Spleen (tissue), 11 donors: ENCODE data around the gene SGK2. TPM values are rescaled to one million over a fixed set of nuclear protein-coding genes. Genes with fewer than 3 reads are reported as not detected.

Source experiments
- DNase-seq: peaks from one replicate; pipeline ENCODE4 v3.0.0-alpha.2; 2020
- H3K27ac ChIP-seq, 8 donors: fragments of 200-600 bp; sonication (generic) in 7 of 8; 1 replicate in 4 of 8; 2 replicates in 4 of 8; pipeline versions ENCODE4 v1.5.0 to v1.8.0; 2016 to 2021; ENCODE audit warnings: inconsistent platforms in 4 of 8, mild to moderate bottlenecking in 4 of 8, moderate library complexity in 1 of 8
- H3K27me3 ChIP-seq, 7 donors: fragments of 200-600 bp; sonication (generic) in 6 of 7; replicated peaks in 1 of 7; 1 replicate in 4 of 7; 2 replicates in 3 of 7; pipeline versions ENCODE4 v1.5.0 to v1.8.0; 2016 to 2021; ENCODE audit warnings: inconsistent platforms in 3 of 7, mild to moderate bottlenecking in 1 of 7
- H3K36me3 ChIP-seq, 6 donors: fragments of 200-600 bp; sonication (generic) in 5 of 6; 1 replicate in 4 of 6; 2 replicates in 2 of 6; pipeline versions ENCODE4 v1.5.0 to v1.8.0; 2016 to 2021; ENCODE audit warnings: inconsistent platforms in 2 of 6
- H3K4me1 ChIP-seq, 6 donors: fragments of 200-600 bp; sonication (generic) in 5 of 6; 1 replicate in 3 of 6; 2 replicates in 3 of 6; pipeline versions ENCODE4 v1.5.0 to v1.8.0; 2016 to 2021; ENCODE audit warnings: inconsistent platforms in 3 of 6
- H3K4me3 ChIP-seq, 8 donors: fragments of 200-600 bp; sonication (generic) in 7 of 8; 1 replicate in 4 of 8; 2 replicates in 4 of 8; pipeline versions ENCODE4 v1.5.0 to v1.8.0; 2016 to 2021; ENCODE audit warnings: inconsistent platforms in 4 of 8, mild to moderate bottlenecking in 4 of 8, moderate library complexity in 2 of 8
- H3K9me3 ChIP-seq, 8 donors: fragments of 200-600 bp; sonication (generic) in 7 of 8; 1 replicate in 4 of 8; 2 replicates in 4 of 8; pipeline versions ENCODE4 v1.5.0 to v1.8.0; 2016 to 2021; ENCODE audit warnings: inconsistent platforms in 4 of 8
- CTCF ChIP-seq, 11 experiments: fragments of 200-600 bp in 7 of 11; fragments of 450-650 bp in 4 of 11; sonication (generic) in 4 of 11; IDR thresholded peaks in 8 of 11; conservative IDR thresholded peaks in 3 of 11; 1 replicate in 7 of 11; 2 replicates in 4 of 11; pipeline versions ENCODE4 v1.4.0 to v1.8.0; 2016 to 2021; ENCODE audit warnings: antibody characterized with exemption in 11 of 11, inconsistent platforms in 4 of 11, mild to moderate bottlenecking in 1 of 11
- POLR2A ChIP-seq, 3 donors: fragments of 450-650 bp; IDR thresholded peaks; one replicate each; pipeline ENCODE4 v1.5.1; 2017; ENCODE audit warnings: antibody characterized with exemption in 3 of 3, mild to moderate bottlenecking in 1 of 3
- POLR2AphosphoS5 ChIP-seq, 3 donors: sonication (generic); formaldehyde crosslinking; IDR thresholded peaks; one replicate each; pipeline ENCODE4 v1.5.1; 2017; ENCODE audit warnings: antibody characterized with exemption in 3 of 3
- WGBS, 5 donors: extraction: QIAGEN DNeasy Blood & Tissue Kit in 3 of 5; methylation state at CpG; one replicate each; pipeline versions ENCODE4 v1.1.5 to v1.1.7; 2013 to 2018; 5-methylcytosine and 5-hydroxymethylcytosine counted together
- intact Hi-C: fragments of 100-400 bp; cut with DNase I; formaldehyde crosslinking; loops from one replicate; pipeline ENCODE4 v1.15.0; 2023; ENCODE audit warnings: low total_unique reads
- polyA plus RNA-seq, 3 donors: library from polyadenylated mRNA; stranded (reverse); fragments of 200-250 nt; gene quantifications; one replicate each; pipeline ENCODE4 v1.2.1, GENCODE V29; 2013
- total RNA-seq, 7 donors: library from RNA; depleted of rRNA in 3 of 7; stranded (reverse); fragments of >200 nt in 3 of 7; fragmentation: NEBNext Ultra II Directional in 4 of 7; extraction: Animal tissue kit (Norgen Biotek cat#: 25700) in 4 of 7; gene quantifications; one replicate each; pipeline versions ENCODE4 v1.1.0 to v1.2.1, GENCODE V29; 2016 to 2021
- donor health status: healthy with polysubstance abuse.
- donor health status: DM: no; HTN: no; CAD: no; lungs with moderate emphysema.
- donor health status: DM: no; HTN: no; CAD: no.
- donor health status: Bipolar disorder and iron deficiency.
- donor health status: healthy.
- donor health status: DM: no; HTN: no; CAD: no.
- donor health status: DM: yes; HTN: yes; CAD: no.

The SGK2 gene
- total and polyA plus RNA-seq, 10 donors = 0.50 to 3.1 (median 0.99) TPM

- Histone ChIP-seq H3K4me3 (no peak overlapping the region), H3K27me3 (no peaks in the 10 kb centered on the region), H3K9me3 (no peaks in the 10 kb centered on the region), H3K27ac (no peak overlapping the region), H3K36me3 (peaks cover 0 to 44% (median 9%) of the 10 kb centered on the region in 6 donors), H3K4me1 (peaks cover 0 to 13% (median 0%) of the 10 kb centered on the region in 6 donors)
- DNase-seq = no peak
- intact Hi-C loops = loop anchor here (5.0 kb wide), 1 partner anchor 153 kb away; no protein-coding TSS in a partner anchor
- no peak for TF ChIP-seq POLR2A (IDR thresholded peaks at IDR 0.05)
- no peak for TF ChIP-seq POLR2AphosphoS5 (IDR thresholded peaks at IDR 0.05)
- TF ChIP-seq CTCF (IDR thresholded peaks at IDR 0.05 in 8 of 11, conservative IDR thresholded peaks at IDR 0.05 in 3 of 11) = no peak
- 70 to 88% (median 76%) methylated on average over 6 of the region's 6 CpGs for WGBS, 5 donors
Measured at GRCh38 chr20:43538878-43539700, 19.7 kb upstream of the SGK2 start.

GRCh38 chr20:43539975-43540672, 18.7 kb upstream of the SGK2 start:
- Histone ChIP-seq H3K27me3 (no peaks in the 10 kb centered on the region), H3K36me3 (peaks cover 0 to 40% (median 9%) of the 10 kb centered on the region in 6 donors), H3K4me1 (peaks cover 0 to 13% (median 0%) of the 10 kb centered on the region in 6 donors), H3K9me3 (no peaks in the 10 kb centered on the region), H3K27ac (no peak overlapping the region), H3K4me3 (no peak overlapping the region)
- intact Hi-C loops = loop anchor here (5.0 kb wide), 1 partner anchor 152 kb away; no protein-coding TSS in a partner anchor
- WGBS, 5 donors = 87 to 94% (median 87%) methylated on average over 16 to 17 of the region's 17 CpGs
- TF ChIP-seq CTCF (IDR thresholded peaks at IDR 0.05 in 8 of 11, conservative IDR thresholded peaks at IDR 0.05 in 3 of 11) (no peak), POLR2A (IDR thresholded peaks at IDR 0.05) (no peak), POLR2AphosphoS5 (IDR thresholded peaks at IDR 0.05) (no peak)
- DNase-seq = no peak

GRCh38 chr20:43540673-43541060, 18.2 kb upstream of the SGK2 start:
- 84 to 94% (median 88%) methylated on average over 6 to 7 of the region's 7 CpGs for WGBS, 5 donors
- intact Hi-C loops = no loop called here

More at GRCh38 chr20:43540673-43541060, 18.2 kb upstream of the SGK2 start:
- H3K4me3 ChIP-seq = no peak overlapping the region
- H3K4me1 ChIP-seq = peaks cover 0 to 13% (median 0%) of the 10 kb centered on the region in 6 donors
- no peak overlapping the region for H3K27ac ChIP-seq
- H3K9me3 ChIP-seq = no peaks in the 10 kb centered on the region
- H3K36me3 ChIP-seq = peaks cover 0 to 40% (median 6%) of the 10 kb centered on the region in 6 donors
- H3K27me3 ChIP-seq = no peaks in the 10 kb centered on the region
- no peak for TF ChIP-seq POLR2AphosphoS5 (IDR thresholded peaks at IDR 0.05)
- no peak for TF ChIP-seq POLR2A (IDR thresholded peaks at IDR 0.05)
- no peak for TF ChIP-seq CTCF (IDR thresholded peaks at IDR 0.05 in 8 of 11, conservative IDR thresholded peaks at IDR 0.05 in 3 of 11)
- DNase-seq = no peak
